Stimulated activated CD8-positive, alpha-beta memory T cell treated with anti-CD3 and anti-CD28 coated beads, Interleukin-15, amount 100 ng/mL, for 1 hour (primary cell): ENCODE results near the gene IL1R2.

Experiments
- DNase-seq: peaks from one replicate; pipeline ENCODE4 v3.0.0-alpha.2; 2020; ENCODE audit warnings: low read depth

The IL1R2 gene

GRCh38 chr2:102022884-102023539 lies 31.3 kb downstream of the IL1R2 start:
- no peak for DNase-seq

GRCh38 chr2:102024410-102024809 lies 32.6 kb downstream of the IL1R2 start:
- DNase-seq, result no peak

- DNase-seq, result no peak
These were observed 33.3 kb downstream of the IL1R2 start for GRCh38 chr2:102025016-102025501.

GRCh38 chr2:102025583-102026267 lies 34.0 kb downstream of the IL1R2 start:
- DNase-seq, result no peak

- DNase-seq, result no peak
These were observed 35.5 kb downstream of the IL1R2 start for GRCh38 chr2:102027036-102027980.

- DNase-seq, result no peak
These were observed 36.7 kb downstream of the IL1R2 start for GRCh38 chr2:102028470-102028869.

- no peak for DNase-seq
These were observed 37.6 kb downstream of the IL1R2 start for GRCh38 chr2:102029405-102029804.

- no peak for DNase-seq
These were observed 38.2 kb downstream of the IL1R2 start for GRCh38 chr2:102029952-102030351.

GRCh38 chr2:102030502-102030854 lies 38.7 kb downstream of the IL1R2 start:
- no peak for DNase-seq

GRCh38 chr2:102030855-102031527 lies 39.2 kb downstream of the IL1R2 start:
- DNase-seq, result no peak

GRCh38 chr2:102032368-102033030 lies 40.7 kb downstream of the IL1R2 start:
- DNase-seq, result no peak

- DNase-seq, result no peak
These were observed 41.4 kb downstream of the IL1R2 start for GRCh38 chr2:102033031-102033749.

- DNase-seq, result no peak
These were observed 42.3 kb downstream of the IL1R2 start for GRCh38 chr2:102033750-102034682.

GRCh38 chr2:102034683-102035548 lies 43.2 kb downstream of the IL1R2 start:
- no peak for DNase-seq

- DNase-seq, result no peak
These were observed 45.9 kb downstream of the IL1R2 start for GRCh38 chr2:102037681-102038080.

GRCh38 chr2:102040229-102040628 lies 48.5 kb downstream of the IL1R2 start:
- DNase-seq, result no peak

GRCh38 chr2:102041351-102041750 lies 49.6 kb downstream of the IL1R2 start:
- DNase-seq, result no peak

- DNase-seq, result no peak
These were observed 50.7 kb downstream of the IL1R2 start for GRCh38 chr2:102042196-102043081.
